GM18861 (cell line): ENCODE results near the gene CES5A.
"Not testable (repeated sequence)": the region's sequence is repeated elsewhere in the genome, so short reads cannot be mapped to it uniquely, and the experiment has no call there.

Experiments used
- ATAC-seq: cut with Tn5 transposase; IDR thresholded peaks from one replicate; pipeline ENCODE4 v1.9.1; 2021; ENCODE audit not compliant: unreplicated experiment

Gene CES5A

DNA sequence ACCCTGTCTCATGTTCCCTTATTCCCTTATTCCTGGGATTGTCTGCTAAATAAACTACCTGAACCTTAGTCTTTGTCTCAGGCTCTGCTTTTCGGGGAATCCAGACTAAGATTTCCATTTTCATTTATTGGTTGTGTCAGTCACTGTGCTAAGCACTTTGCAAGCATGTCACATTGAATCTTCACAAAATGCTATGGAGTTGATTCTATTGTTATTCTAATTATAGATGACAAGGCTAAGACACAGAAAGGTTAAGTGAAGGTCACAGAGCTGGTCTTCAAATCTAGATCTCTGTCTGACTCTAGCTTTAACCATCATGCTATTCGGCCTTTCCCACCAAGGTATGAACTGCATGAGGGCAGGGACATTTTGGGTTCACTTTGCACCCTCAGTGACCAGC, 13.4 kb upstream of the CES5A start:
- no peak for ATAC-seq

DNA sequence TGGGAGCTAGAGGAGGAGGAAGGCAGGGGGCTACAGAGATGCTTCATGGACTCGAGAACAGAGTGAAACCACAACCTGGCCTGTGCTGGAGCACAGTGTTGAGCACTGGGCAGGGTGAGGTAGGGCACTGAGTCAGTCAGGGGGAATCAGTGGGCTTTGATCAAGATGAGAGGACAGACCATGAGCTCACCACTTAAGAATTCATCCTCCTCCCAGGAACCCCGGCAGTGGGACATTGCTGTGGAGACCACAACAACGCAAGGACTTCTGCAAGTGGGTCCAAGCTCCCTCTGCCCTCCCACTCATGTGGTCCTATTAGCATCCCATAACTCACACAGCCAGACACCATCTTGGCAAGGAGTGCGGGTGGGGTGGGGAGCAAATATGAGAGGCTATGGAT, 1.7 kb upstream of the CES5A start:
- ATAC-seq, result no peak

DNA sequence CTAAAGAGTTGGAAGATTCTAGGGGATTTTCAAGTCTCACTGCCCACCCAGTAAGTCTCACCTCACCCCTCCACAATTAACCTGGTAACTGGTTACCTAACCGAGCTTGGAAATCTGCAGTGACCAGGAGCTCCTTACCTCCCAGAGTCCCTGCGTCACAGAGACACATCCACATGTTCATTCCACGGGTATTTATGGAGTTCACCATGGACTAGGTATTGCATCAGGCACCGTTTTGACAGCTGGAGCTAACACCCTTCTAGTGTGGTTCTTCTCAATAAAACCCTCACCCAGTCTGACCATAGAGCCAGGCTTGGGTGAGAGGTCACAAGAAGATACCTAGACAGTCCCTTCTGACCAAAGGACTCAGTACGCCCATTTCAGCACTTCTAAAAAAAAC, 2.1 kb downstream of the CES5A start:
- no peak for ATAC-seq

DNA sequence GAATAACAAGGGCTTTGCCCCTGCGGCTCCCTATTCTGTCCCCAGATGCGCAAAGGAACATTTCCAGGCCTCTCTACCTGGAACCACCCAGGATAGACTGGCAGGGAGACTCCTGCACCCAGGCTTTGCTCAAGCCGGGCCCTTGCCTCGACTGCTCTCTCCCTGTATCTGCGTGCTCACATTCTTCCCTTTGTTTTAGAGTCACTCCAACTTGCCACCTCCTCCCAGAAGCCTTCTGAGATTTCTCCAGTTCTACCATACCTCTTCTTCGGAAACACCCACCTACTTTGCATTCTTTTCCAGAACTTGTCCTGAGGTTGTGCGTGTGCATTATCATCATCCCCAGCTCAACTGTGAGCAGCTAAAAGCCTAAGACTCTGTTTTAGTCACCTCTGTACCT, 3.0 kb downstream of the CES5A start:
- no peak for ATAC-seq

DNA sequence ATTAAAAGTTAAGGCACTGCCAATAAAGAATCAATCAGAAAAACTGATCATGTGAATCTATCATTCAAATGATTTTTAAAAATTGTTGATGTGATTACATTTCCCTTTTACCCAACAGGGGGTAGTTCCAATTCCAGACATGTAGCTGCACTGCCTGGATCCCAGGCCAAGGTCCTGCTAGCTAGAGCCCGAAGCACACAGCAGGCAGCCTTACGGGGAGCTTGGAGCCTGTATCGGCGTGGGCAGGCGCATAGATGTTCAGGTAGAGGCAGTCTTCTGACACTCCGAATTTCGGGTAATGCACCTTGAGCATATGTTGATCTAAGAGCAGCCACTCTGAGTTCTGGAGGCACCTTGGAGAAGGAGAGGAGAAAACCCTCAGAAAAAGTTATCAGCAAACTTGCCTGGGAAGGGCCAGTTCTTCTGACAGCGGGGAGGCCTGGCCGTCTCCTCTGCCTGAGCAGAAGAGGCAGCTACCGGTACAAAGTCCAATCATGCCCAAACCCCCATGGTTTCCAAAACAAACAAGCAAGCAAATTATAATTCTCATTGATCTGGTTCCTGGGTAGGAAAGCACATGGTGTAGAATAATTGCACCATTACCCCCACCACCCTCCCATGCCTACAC, 3.6 kb downstream of the CES5A start:
- no peak for ATAC-seq

DNA sequence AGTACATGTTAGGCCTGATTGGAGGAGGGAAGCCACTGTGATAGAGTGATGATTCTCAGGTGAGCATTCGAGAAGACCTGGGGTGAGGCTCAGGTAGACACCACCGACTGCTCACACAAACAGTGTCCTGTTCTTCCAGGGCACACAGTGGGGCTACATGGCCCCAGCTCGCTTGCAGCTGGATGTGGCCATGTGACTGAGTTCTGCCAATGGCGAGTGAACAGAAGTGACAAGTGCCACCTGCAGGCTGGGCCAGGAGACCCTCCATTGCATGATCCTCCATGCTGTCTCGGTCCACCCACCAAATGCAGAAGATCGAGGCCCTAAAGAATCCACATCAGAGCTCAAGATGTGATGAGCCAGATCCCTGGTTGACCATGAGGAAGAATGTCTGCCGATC, 6.2 kb downstream of the CES5A start:
- no peak for ATAC-seq

DNA sequence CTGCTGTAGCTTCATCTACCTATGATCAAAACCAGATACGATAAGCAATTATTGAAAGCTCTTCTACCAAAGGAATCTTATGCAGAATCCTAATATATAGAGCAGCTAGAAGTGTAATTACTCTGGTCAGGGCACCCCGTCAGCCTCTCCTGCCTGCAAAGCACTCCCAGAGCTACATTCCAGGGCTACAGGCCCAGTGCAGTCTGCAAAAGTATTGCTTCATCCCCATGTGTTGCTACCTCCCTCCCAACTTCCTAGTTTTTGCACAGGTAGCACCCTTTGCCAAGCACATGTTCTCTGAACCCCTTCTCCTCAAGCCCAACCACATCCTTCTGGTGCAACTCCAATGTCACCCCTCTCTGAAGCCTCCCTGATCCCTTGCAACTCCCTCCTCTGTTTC, 7.0 kb downstream of the CES5A start:
- ATAC-seq, result no peak

DNA sequence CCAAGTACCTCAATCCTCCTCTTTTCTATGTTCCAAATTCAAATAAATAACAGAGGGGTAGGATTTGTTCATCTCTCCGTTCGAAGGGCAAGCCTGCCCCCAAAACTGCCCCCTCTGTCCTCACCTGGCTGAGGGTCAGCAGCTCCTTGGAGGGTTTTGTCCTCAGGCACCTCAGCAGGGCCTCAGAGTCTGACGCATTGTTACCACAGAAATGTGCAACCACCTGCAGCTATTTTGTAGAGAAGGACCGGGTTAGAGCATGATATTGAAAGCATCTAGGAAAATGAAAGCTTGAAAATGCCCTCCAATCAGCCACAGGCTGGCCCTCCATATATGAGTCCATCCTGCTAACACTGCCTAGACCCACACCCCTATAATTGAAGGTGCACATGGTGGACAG, 13.9 kb downstream of the CES5A start:
- ATAC-seq, result no peak

DNA sequence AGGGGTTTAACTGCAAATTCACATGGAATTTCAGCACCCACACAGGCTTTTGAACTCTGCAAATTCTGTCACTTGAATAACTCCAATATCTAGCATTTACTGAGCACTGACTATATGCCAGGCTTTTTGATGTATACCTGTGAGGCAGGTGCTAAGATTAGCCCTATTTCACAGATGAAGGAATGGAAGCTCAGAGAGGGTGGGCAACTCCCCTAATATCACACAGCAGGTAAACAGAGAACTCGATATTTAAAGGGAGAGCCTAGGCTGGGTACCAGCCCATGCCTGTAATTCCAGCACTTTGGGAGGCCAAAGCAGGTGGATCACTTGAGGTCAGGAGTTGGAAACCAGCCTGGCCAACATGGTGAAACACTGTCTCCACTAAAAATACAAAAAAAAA, 17.5 kb downstream of the CES5A start:
- not testable (repeated sequence) for ATAC-seq

DNA sequence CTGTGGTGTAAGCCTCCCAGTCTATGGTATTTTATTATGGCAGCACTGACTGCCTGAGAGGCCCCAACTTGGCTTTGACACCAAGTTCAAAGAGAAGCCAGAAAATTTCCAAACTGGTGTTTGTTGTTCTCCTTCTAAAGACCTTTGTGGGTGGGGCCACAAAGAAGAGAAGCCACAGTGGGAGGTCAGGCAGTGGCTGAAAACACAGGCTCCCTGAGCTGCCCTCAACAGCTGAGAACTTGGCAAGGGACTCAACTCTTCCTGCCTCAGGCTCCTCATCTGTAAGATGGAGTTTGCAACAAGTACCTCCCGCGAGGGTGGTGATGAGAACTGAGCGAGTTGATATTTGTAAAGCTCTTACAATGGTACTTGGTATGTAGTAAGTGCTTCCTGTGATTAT, 18.2 kb downstream of the CES5A start:
- no peak for ATAC-seq

DNA sequence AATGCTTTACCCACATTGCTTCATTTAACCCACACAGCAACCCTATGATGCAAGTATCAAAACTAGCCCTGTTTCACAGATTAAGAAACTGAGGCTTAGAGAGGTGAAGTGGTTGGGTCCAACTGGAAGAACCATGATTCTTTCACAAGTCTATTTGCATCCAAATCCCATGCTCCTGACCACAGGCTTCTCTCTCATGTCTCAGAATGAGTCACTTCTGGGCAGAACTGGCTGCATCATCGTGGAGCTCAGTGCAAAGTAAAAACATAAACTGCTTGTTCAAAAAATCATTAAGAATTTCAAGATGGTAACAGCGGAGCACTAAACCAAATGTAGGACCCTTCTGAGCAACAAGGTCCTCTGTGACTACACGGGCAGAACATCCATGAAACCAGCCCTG, 22.1 kb downstream of the CES5A start:
- ATAC-seq, result no peak

DNA sequence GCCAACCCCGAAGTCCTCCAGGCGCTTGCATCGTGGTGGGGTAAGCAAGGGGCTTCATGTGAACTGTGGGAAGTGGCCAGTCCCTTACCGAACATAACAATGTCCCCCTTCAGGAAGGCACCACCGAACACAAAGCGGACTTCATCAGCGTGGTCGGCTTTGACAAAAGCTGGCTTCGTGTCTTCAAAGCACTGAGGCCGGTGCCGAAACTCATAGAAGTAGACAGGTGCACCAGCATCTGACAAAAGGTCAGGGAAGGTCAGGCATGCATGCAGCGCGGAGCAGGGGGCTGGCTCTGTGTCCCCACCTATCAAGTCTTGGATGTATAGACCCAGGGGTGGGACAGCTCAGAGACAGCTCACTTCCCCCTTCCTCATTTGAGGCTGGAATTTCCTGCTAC, 25.6 kb downstream of the CES5A start:
- ATAC-seq, result no peak

DNA sequence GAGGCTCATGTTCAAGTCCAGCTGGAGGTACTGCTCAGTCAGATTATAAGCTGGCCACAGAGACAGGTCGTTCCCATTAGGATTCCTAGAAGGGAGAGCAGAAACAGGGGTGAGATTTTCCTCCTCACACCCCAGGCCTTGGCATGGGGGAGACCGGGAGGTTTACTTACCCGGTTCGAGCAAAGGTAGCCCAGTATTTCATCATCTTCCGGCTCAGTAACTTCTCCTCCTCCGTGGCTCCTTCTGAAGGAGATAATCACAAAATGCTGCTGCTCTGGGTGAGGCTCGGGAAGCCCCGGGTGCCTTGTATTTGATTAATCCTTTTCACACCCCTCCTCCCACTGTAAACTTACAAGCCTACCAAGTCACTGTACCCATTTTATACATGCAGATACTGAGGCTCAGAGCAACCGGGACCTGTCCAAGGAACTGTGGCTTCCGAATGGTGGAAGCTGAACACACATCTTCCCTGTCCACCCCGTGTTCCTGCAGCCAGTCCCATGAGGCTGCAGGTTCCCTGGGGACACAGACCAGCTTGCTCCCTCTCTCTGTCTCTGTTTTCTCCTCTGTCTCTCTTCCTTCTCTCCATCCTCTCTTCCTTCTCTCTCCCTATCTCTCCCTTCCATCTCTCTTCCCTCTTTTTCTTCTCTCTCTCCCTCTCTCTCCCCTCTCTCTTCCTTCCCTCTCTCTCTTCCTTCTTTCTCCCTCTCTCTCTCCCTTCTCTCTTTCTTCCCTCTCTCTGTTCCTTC, 28.4 kb downstream of the CES5A start:
- ATAC-seq, result no peak

DNA sequence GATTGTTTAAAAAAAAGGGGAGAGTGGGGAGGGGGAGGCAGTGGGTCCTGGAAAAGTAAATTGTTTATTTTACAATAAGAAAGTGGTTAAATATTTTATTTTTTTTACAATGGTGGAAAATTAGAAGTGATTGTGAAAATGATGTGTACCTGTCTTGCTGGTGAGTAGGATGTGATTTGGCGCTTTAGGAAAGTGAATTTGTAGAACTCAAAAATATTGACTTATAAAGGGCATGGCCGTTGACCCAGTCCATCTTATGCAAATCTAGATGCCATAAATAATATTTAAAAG, 32.1 kb downstream of the CES5A start:
- no peak for ATAC-seq

DNA sequence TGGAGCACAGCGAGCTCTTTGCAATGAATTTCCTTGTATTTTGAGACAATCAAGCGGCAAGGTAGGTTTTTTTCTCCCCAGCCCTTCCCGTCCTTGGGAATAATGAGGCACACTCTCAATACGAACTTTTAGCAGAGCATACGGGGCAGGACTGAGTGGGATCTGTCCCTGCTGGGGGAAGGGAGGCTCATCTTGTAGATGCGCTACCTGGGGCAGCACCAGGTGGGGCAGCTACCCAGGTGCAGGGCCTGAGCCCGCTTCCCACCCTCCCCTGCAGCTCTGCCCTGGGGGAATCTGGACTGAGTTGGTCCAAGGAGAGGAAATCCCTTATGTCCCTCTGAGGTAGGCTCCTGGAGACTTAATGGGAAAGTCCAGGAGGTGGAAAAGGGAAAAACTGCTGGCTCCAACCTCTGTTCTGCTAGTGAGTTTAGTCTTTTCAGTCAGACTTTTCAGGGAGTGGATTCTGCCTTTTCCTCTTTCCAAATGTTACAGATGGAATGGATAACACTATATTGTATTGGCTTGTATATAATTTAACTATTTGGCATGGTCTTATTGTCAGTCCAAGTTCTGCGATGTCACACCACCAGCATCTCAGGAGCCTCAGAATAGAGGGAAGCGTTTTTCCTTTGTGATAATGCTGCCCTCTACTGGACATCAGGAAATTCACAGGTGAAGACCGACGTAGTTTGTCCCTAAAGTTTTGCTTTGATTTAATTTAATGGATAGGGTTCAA, 32.6 kb downstream of the CES5A start:
- no peak for ATAC-seq

DNA sequence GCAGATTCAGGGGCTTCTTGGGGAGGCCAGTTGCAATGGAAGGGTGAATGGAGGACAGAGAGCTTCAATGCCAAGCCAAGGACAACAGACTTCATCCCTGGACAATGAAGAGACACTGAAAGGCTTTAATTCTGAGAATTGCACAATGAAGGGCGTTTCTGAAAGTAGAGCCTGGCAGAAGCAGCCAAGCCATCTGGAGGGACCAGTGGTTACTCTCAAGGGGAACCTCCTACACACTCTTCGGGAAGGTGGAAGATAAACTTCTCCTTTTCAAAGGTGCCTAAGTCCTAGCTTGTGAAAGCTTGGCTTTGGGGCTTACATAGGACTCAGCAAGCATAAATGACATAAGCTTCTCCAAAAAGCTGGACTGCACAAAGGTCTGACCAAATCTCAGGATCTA, 36.1 kb downstream of the CES5A start:
- no peak for ATAC-seq

DNA sequence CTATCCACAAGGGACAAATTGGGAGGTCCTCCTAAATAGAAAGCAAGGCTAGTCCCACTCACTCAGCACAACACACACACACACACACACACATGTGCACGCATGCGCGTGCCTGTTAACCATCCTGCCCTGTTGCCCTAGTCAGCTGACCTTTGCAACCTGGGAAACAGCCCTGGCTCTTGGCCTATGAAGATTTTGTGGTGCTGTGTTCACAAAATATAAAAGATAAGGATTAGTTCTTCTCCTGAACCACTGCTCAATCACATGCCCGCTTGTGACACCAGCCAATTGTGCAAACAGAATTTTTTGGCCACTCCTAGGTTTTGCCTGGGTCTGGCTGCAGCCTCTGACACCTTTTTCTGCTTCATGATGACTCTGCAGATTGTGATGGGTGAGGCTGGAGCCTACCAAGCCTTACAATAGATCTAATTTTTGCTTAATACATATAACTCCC, 39.0 kb downstream of the CES5A start:
- no peak for ATAC-seq

DNA sequence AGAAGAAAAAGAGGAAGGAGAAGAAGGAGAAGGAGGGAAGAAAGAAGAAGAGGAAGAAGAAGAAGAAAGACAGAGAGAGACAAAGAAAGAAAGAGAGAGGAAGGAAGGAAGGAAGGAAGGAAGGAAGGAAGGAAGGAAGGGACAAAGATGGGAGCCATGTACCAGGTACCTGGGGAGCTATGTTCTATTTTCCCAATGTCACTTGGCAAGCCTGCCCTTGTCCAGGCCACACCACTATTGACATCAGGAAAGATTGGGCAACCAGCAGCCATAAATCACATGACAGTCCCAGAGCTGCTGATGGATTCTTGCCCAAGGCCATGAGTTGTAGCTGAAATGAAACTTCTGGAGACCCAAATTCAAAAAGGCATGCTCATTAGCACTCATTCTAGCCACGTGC, 39.6 kb downstream of the CES5A start:
- no peak for ATAC-seq

DNA sequence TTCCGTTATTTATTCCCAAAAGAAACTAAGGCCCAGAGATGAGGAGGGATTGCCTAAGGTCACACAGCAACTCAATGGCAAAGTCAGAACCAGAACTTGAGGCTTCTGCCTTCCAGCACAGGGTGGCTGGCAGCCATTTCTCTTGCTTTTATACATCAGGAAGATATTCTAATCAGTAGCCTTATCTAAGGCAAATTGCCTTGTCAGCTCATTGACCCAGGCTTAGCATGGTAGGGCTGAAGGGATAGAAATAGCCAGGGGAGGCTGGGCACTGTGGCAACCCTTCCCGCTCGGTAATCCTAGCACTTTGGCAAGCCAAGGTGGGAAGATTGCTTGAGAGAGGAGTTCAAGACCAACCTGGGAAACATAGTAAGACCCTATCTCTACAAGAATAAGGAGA, 40.0 kb downstream of the CES5A start:
- not testable (repeated sequence) for ATAC-seq

DNA sequence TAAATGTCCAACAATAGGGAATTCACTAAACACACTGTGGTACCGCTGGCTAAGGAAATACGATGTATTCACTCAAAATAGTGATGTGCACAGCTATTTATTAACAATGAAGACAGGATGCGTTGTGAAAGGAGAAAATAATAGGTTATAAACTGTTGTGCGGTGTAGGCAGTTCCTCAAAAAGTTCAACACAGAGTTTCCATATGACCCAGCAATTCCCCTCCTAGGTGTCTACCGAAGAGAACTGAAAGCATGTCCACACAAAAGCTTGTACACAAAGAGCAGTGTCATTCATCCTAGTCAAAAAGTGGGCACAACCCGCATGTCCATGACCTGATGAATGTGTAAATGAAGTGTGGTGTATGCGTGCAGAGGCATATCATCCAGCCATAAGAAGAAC, 41.1 kb downstream of the CES5A start:
- peak; percentile 84 for ATAC-seq

DNA sequence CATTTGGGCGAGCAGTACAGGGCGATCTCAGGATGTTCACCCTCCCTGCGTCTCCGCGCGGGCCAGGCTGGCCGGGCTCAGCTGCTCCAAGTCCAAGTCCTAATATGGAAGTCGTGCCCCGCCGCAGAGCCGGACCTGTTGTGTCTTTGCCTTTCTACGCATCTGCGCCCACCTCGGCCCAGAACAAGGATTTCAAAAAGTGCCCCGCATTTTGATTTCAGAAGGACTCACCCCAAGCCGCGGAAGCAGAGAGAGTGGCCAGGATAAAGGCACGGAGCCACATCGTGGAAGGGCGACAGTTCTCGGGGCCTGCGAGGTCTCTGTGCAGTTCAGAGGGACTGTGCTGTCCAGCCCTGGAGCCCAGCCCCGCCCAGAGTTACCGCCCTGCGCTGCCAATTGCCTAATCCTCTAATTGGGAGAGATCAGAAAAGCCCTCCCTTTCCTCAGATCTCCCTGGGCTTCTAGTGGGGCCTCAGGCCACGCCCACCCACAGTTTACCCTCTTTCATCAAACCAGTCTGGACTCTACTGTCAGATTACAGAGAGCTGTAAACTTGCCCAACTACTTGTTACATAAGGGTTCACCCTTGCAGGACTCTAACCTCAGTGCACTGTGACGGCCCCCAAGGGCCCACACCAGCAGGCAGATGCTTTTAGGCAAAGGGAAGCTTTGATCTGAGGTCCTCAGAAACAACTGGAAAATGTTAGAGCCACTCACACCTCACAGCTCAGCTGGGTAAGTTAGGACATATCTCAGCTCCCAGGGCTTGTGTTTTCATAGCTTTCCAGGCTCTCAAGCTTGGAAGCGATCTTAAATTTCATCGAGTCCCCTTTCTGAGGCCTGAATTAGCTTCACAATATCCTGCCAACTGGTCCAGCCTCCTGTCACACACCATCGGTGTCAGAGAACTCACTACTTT, 42.1 kb downstream of the CES5A start, which contains the start of gene CES1:
Gene CES1, minus strand, starts transcription at position 324 of the 919 bp plus-strand sequence. Its CDS starts 41 bp downstream, at position 283.
- ATAC-seq, result no peak
